ENCODE measurements around the gene AUH. TPM values are rescaled to one million over a fixed set of nuclear protein-coding genes. Genes with fewer than 3 reads are reported as not detected.
"Not testable (repeated sequence)": the region's sequence is repeated elsewhere in the genome, so short reads cannot be mapped to it uniquely, and the experiment has no call there.

Gene AUH
- total and polyA plus RNA-seq, 8 donors = 13.6 to 33.7 (median 23.0) TPM

DNA sequence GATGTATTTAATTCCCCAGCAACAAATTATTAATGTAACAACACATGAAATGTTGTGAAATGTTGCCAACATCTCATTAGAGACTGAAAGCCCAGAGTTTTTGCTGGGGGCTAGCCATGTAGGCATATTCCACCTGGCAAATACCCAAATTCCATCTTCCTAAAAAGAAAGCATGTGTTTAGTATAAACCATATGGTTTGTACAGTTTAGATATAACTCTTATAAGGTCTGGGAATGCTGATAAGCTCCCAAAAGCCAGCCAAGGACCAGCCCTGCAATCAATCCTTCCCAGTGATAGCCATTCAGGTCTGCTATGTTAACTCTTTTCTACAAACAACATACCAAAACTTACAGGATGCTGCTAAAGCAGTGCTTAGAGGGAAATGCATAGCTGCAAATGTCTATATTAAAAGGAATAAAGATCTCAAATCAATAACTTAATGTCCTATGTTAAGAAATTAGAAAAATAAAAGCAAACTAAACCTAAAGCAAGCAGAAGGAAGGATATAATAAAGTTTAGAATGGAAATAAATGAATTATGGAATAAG is 158.9 kb downstream of the AUH start:
- H3K9me3 ChIP-seq = peaks cover 0 to 2% of the 10 kb centered on the region in 2 donors
- H3K36me3 ChIP-seq = no peaks in the 10 kb centered on the region
- ATAC-seq (no peak), DNase-seq (no peak)
- no peak overlapping the region for H3K4me3 ChIP-seq
- no peaks in the 10 kb centered on the region for H3K27me3 ChIP-seq
- H3K27ac ChIP-seq = no peak overlapping the region
- TF ChIP-seq CTCF (IDR thresholded peaks at IDR 0.05) = no peak
- peaks cover 16 to 39% of the 10 kb centered on the region in 2 donors for H3K4me1 ChIP-seq
- intact Hi-C loops (cut with DNase I) = no loop called here

DNA sequence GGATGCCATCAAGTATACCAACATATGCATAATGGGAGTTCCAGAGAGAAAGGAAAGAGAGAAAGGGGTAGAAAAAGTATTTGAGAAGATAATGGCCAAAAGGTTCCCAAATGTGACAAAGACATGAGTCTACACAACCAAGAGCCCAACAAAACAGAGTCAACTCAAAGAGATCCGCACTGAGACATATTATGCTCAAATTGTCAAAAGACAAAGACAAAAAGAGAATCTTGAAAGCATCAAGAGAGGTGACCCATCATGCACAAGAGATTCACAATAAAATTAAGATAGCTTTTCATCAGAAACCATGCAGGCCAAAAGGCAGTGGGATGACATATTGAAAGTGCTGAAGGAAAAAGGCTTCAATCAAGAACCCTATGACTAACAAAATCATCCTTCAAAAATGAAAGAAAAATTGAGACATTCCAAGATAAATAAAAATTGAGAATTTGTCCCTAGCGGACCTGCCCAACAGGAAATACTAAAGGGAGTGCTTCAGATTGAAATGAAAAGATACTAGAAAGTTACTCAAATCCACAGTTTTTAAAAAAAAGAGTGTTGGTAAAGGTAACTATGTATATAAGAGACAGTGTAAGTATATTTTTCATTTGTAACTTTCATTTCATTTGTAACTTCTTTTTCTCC is 160.9 kb downstream of the AUH start:
- peaks cover 0 to 2% of the 10 kb centered on the region in 2 donors for H3K9me3 ChIP-seq
- H3K36me3 ChIP-seq = no peaks in the 10 kb centered on the region
- intact Hi-C loops (cut with DNase I) = no loop called here
- no peak overlapping the region for H3K4me3 ChIP-seq
- ATAC-seq (no peak), DNase-seq (no peak)
- TF ChIP-seq CTCF (IDR thresholded peaks at IDR 0.05) = no peak
- no peaks in the 10 kb centered on the region for H3K27me3 ChIP-seq
- peaks cover 21 to 49% of the 10 kb centered on the region in 2 donors for H3K4me1 ChIP-seq
- H3K27ac ChIP-seq = no peak overlapping the region

GRCh38 chr9:91199739-91200497 is 161.8 kb downstream of the AUH start:
- H3K4me3 ChIP-seq = no peak overlapping the region
- ATAC-seq (peak; percentile 41), DNase-seq (peak in 1 of 4 donors; percentile 69)
- no peaks in the 10 kb centered on the region for H3K36me3 ChIP-seq
- H3K9me3 ChIP-seq = peaks cover 0 to 2% of the 10 kb centered on the region in 2 donors
- H3K27ac ChIP-seq = peak overlapping the region in 1 of 2 donors; percentile 62
- TF ChIP-seq CTCF (IDR thresholded peaks at IDR 0.05) = no peak
- intact Hi-C loops (cut with DNase I) = loop anchor here in 1 of 2 donors (5.0 kb wide), 1 partner anchor 227 kb away; no protein-coding TSS in a partner anchor
- peaks cover 22 to 58% of the 10 kb centered on the region in 2 donors for H3K4me1 ChIP-seq
- H3K27me3 ChIP-seq = no peaks in the 10 kb centered on the region

GRCh38 chr9:91198881-91199280 is 162.8 kb downstream of the AUH start:
- H3K27me3 ChIP-seq, H3K36me3 ChIP-seq, DNase-seq, H3K4me3 ChIP-seq, ATAC-seq, H3K9me3 ChIP-seq: not testable (repeated sequence)
- H3K27ac ChIP-seq = peak overlapping the region in 1 of 2 donors; percentile 62
- peaks cover 22 to 69% of the 10 kb centered on the region in 2 donors for H3K4me1 ChIP-seq
- intact Hi-C loops (cut with DNase I) = loop anchor here in 1 of 2 donors (5.0 kb wide), 1 partner anchor 228 kb away; no protein-coding TSS in a partner anchor

DNA sequence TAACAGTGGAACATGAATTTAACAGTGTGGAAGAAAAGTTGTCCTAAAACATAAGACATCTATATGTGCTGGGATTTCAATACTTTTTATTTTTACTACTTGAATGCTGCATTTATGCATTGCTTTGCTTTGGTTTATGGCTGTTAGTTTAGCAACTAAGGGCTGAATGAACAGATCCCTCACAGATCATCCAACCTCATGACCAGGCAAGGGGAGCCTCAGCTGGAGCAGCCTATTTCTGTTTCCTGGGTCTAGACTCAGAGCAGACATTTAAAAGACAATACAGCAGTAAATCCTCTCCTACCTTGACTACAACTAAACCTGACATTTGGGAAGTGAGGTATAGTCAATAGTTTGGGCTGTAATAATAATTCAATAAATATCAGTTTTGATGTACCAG is 163.3 kb downstream of the AUH start:
- Histone ChIP-seq H3K9me3 (peaks cover 0 to 2% of the 10 kb centered on the region in 2 donors), H3K4me1 (peaks cover 22 to 73% of the 10 kb centered on the region in 2 donors), H3K36me3 (no peaks in the 10 kb centered on the region), H3K27ac (peak overlapping the region; percentile 82 to 84), H3K27me3 (no peaks in the 10 kb centered on the region), H3K4me3 (no peak overlapping the region)
- intact Hi-C loops (cut with DNase I) = loop anchor here in 1 of 2 donors (5.0 kb wide), 1 partner anchor 229 kb away; no protein-coding TSS in a partner anchor
- no peak for TF ChIP-seq CTCF (IDR thresholded peaks at IDR 0.05)
- ATAC-seq (no peak), DNase-seq (no peak)
